SKM-1 treated with dmso at 0.1 percent for 144 hours (cell line): ENCODE results near the gene ACTR6.
"Not testable (repeated sequence)": the region's sequence is repeated elsewhere in the genome, so short reads cannot be mapped to it uniquely, and the experiment has no call there.

Source experiments
- DNase-seq: peaks from one replicate; lab custom pipeline; 2025; ENCODE audit not compliant: unreplicated experiment; lab: John Stamatoyannopoulos, UW

Gene ACTR6

DNA sequence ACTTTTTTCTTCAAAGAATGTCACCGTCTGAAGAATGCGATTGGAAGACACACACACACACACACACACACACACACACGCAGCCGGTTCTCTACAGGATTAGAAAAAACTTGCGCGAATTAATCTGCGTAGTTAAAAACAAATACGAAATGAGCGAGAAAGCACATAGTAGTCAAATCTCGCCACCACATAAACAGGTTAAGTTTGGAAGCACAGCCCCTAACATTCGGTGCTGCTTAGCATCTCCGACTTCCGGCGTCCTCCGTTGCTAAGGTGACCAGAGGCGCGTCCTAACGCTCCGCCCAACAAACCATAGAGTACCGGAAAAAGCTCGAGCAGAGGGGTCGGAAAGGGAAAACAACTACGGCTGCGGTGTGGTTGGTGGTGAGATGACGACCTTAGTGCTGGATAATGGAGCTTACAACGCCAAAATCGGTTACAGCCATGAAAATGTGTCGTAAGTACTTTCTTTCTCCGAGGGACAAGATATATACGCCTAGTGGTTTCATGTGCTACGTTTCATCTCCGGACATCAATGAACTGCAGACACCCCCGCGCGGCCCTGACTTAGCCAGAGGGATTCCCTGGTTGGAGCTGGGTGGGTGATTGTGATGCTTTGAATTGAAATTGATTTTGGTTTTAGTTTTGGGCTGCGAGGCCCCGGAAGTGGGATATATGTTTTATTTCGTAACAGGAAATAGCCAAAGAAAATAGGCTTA is at the start of gene ACTR6:
Gene ACTR6 (plus strand): TSS at position 353 of the 719 bp plus-strand sequence. CDS start 37 bp downstream, at position 390.
- DNase-seq = peak; percentile 66

- no peak for DNase-seq
These were observed 48.8 kb upstream of the ACTR6 start for GRCh38 chr12:100151769-100152168.

DNA sequence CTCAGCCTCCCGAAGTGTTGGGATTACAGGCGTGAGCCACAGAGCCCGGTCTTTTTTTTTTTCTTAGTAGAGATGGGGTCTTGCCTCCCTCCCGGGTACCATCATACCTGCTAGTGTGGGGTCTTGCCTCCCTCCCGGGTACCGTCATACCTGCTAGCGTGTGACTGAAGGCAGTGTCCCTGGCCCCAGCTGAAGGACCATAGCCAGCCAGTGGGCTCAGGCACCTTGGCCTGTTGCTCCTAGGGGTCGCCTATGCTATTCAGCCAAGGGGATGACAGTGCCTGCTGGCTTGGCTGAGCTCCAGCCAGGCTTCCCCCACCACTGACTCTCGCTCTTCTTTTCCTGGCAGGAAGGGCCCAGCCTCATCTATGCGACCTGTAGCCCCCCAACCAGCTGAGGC is 47.5 kb upstream of the ACTR6 start:
- no peak for DNase-seq

GRCh38 chr12:100154474-100155247 is 46.0 kb upstream of the ACTR6 start:
- DNase-seq = peak; percentile 10

DNA sequence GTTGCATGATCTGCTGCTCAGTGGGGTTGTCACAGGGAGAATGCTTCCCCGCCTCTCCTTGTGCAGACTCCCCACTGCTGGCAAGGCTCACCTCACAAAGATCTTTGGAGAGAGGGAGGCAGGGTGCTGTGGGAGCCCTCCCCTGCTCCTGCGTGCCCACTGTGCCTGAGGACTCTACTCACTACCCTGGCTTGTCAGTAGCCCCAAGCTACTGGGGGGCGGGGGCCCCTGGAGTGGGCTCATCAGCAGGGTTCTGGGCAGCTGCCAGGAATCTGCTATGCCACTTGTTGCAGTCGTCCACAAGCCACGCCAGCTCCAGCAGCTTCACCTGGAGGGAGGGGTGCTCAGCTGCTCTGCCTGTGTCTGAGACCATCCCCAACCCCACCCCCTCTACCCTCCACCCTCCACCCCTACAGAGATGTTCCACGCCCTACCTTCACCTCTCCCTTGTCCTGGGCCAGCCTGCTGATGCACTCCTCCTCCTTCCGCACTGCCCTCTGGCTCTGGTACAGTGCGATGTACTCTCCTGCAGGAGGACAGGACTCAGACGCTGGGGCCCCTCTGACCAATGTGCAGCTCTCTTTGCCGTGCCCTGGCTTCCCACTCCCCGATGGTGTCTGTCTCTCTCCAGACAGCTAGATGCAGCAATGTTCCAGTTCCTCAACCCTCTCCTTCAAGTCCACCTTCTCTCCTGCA is 43.7 kb upstream of the ACTR6 start:
- DNase-seq = no peak

GRCh38 chr12:100157427-100157821 is 43.2 kb upstream of the ACTR6 start:
- no peak for DNase-seq

GRCh38 chr12:100158535-100158934 is 42.1 kb upstream of the ACTR6 start:
- DNase-seq = no peak

- no peak for DNase-seq
These were observed 41.1 kb upstream of the ACTR6 start for GRCh38 chr12:100159391-100160104.

- peak; percentile 24 for DNase-seq
These were observed 37.0 kb upstream of the ACTR6 start for GRCh38 chr12:100163416-100164152.

- no peak for DNase-seq
These were observed 36.4 kb upstream of the ACTR6 start for GRCh38 chr12:100164153-100164704.

DNA sequence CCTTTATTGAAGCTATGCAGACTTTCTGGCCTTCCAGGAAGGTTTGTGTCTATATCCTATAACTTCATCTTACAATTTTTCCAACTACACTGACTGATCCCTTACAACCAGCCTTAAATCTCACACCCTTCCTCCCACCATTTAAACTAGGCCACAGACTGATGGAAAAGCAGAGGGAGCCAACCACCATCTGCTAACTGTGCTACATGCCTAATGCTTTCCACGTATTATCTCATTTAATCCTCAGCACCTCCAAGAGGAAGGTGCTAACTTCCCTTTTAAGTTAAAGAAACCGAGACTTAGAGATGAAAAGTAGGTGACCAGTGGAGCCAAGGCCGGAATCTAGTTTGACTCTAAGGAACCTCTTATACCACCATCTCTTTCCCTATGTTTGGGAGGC is 35.3 kb upstream of the ACTR6 start:
- DNase-seq = no peak

DNA sequence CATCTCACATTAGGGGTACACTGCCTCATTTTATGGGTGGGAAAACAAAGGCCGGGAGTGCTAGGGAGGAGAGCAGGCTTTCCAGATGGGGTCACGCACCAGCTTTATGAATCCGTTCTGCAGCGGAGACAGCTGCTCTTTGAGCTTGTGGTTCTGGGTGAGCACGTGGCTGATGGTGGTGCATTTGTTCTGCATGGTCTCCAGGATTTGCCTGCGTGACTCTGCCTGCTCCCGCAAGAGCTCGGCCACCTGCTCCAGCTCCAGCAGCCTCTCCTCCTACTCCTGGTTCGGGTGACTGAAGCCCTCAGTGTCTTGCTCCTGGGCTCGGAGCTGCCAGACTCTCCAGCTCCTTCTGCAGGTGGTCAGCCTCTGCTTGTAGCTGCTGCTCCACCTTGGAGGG is 34.4 kb upstream of the ACTR6 start:
- DNase-seq = no peak

DNA sequence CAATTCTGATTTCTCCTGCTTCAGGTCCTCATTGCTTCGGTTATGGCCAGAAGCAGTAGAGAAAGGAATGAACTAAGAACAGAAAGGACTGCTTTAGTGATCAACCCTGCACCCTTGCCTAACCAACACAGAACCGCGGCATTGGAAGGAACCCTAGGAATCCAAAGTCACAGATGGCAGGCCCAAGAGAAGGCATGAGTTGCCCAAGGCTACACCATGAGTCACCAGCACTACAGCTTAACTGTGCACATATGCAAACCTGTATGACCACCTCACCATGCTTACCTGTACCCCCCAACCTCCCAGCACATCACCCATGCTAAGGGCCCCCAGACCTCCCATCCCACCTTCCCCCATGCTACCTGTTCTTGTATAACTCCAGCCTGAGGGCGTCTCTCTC is 32.1 kb upstream of the ACTR6 start:
- DNase-seq = no peak

GRCh38 chr12:100169345-100169744 is 31.3 kb upstream of the ACTR6 start:
- no peak for DNase-seq

GRCh38 chr12:100170313-100170858 is 30.2 kb upstream of the ACTR6 start:
- no peak for DNase-seq

- no peak for DNase-seq
These were observed 29.4 kb upstream of the ACTR6 start for GRCh38 chr12:100171248-100171647.

DNA sequence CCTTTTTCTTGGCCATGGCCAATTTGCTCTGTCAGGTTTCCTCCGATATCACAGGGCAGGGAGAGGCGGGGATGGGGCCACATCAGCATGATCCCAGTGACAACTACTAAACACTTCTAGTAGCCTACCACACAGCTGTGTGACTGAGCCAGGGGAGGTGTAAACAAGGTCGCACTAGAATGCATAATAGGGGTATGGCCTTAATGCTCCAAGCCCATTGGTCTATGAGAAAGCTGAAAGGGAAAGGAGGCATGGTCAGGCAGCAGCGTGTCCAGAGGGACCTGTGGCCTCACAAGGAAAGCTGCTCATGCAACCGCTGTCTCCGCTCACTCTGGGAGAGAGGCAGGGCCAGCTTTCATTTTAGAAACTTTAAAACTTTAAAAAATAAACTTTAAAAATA is 27.5 kb upstream of the ACTR6 start:
- no peak for DNase-seq

GRCh38 chr12:100174495-100174894 is 26.1 kb upstream of the ACTR6 start:
- DNase-seq = no peak

GRCh38 chr12:100176493-100176892 is 24.1 kb upstream of the ACTR6 start:
- DNase-seq = not testable (repeated sequence)

DNA sequence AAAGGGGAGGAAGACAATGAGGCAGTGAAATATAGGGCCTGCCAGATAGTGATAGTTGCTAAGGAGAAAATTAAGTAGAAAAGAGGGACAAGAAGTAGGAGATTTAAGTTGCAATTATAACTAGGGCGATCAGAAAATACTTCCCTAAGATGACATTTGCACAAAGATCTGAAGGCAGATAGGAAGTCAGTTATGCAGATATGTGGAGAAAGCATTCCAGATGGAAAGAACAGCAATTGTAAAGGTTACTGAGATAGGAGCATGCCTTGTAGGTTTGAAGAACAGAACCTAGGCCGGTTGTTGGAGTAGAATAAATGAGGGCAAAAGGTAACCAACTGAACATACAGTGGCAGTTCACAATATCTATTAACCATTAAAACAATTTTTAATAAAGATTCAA is 21.4 kb upstream of the ACTR6 start:
- no peak for DNase-seq
